NCI-H2107 treated with DMSO at 0.1 percent for 48 hours (cell line): Measurements from ENCODE around the gene ANKRD39.
A peak's percentile ranks its signal among the peaks of the same experiment; 100 is the strongest.

Source experiments
- DNase-seq: peaks from one replicate; lab custom pipeline; 2025; ENCODE audit not compliant: unreplicated experiment; lab: John Stamatoyannopoulos, UW

The ANKRD39 gene

DNA sequence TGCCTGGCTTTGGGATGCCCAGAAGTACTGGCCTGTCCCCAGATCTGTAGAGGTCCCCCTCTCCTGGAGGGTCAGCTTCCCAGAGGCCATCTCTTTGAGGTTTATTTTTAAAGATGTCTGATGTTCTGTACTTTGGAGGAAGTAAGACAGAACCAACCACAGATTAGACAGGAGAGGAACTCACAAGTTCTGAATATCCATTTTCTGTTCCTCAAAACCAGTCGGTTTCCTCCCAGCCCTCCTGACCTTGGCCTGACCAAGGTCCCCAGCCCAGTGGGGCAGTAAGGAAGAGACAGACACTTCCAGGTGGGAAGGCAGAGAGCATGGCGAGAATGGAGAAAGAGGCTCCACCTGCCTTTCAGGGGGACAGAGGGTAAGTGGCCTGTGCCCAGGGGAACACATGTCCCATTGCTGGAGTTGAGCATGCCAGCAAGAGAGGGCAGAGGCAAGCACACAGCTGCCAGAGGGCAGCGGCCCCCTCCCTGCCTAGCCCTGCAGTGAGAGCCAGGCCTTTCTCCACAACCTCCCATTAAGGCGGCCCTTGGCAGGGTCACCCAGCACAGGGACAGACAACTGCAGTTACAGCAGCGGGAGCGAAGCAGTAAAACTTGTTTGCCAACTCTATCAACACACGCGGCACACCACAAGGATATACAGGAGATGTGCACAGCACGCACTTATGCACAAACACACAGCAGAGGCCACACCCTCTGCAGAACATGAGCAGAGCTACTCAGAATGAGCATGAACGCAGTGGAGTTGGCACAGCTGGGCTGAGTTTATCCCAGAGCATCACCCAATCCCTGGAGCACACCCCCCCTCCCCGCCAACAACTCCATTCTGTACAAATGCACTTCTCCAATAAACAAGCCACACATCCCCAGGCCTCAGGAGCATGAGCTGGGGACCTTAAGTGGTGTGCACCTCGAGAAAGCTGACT is 30.5 kb upstream of the ANKRD39 start:
- DNase-seq: peak; percentile 30

DNA sequence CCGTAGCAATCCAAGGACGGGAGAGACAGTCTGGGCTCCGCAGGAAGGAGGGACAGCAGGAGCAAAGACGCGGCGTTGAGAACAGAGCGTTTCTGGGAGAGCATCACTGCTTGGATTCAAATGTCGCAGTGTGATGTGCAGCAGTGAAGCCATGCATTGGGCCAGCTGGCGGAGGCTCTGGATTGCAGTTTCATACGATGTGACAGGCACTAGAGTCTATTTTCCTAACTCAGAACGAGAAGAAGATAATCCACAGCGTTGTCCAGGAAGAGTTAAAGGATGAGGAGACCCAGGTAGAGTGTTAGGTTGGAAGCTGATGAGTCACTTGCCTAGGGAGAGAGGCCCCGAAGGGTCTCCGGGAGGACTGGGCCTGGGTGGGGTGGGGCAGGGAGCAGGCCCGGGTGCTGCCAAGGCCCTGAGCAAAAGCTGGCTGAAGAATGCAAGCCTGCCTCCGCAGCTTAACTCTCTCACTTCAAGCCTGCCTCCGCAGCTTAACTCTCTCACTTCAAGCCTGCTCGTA is 29.7 kb upstream of the ANKRD39 start:
- no peak for DNase-seq

DNA sequence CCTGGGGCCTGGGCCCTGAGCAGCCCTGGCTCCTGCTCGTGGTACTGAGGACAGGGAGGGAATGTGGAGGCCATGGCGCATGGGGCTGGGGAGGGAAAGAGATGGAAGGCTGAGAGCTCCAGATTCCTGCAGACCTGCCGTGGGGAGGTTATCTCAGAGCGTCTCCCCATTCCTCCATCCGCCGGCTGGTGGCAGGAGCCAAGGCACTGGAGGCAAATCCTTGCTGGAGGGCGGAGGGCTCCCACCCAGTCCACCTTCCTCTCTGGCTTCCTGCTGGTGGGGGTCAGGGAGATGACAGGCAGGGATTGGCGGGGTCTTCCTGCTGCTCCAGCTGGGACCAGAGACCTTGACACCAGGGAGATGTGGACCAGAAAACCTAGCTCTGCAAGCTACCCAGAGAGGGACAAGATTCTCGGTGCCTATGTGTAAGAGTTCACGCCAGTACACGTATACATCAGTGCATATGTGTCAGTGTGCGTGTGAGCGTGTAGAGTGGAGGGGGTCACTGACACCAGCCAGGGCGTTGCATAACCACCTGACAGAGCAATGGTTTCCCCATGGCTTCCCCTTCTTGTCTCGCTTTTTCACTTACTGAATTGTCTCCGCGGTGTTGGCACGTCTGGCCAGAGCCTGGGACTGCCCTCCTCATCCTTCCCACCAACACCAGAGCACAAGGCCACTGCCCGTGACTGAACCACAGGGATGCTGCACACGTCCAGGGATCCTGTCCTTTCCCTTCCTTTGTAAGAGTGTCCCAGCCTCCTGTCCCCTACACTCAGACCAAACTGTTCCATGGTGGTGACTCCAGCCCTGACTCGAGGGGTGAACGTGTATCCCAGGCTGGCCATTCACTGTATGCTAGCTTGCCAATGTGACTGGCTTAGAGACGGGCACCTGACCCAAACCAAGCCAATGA is 27.9 kb upstream of the ANKRD39 start:
- DNase-seq: no peak

DNA sequence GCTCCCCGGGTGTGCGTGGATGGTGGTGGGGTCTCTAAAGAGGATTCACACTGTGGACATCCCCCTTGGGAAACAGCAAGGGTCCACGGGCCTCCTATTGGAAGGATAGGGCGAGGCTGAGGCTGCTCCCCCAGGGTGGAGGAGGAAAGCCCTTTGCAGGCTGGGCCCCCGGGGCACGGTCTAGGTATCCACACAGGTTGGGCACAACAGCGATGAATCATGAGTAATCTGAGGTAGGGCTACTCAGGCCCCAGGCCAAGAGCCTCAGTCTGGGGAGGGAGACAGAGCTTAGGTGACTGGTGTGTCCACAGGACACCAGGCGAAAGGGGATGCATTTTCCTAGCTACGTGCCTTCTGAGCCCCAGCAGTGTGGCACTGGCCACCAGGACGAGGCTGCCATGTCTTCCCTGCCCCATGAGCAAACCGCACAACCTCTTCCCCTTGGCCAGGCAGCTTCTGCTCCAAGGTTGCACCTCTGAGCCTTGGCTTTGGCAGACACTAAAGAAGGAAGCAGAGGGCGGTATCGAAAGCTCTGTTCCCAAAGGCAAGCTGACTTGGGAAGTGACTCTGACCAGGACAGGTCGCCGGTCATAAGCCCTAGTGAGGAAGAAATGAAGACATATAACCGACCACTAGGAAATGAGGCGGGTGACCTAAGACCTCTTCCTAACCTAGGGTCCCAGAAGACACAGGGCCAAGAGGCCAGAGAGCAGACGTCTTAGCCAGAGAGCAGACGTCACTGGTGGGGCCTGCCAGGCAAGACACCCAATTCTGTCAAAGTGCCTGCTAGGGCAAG is 26.7 kb upstream of the ANKRD39 start:
- no peak for DNase-seq

DNA sequence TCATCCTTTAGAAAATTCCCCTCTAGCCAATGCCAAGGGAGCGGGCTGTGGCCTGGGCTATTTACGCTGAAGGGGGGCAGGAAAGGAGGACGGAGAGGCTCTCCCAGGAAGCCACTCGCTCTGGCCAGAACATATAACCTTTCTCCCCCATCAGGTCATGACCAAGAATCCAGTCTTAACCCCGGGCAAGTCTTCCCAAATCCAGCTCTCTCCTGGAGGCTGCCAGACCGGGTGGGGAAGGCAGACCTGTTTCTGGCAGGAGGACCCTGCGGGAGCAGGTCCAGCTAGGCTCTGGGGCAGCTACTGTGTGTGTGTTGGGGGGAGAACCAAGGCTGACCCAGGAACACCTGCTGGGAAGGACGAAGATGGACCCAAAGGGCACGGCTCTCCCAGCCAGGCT is 25.5 kb upstream of the ANKRD39 start:
- no peak for DNase-seq

DNA sequence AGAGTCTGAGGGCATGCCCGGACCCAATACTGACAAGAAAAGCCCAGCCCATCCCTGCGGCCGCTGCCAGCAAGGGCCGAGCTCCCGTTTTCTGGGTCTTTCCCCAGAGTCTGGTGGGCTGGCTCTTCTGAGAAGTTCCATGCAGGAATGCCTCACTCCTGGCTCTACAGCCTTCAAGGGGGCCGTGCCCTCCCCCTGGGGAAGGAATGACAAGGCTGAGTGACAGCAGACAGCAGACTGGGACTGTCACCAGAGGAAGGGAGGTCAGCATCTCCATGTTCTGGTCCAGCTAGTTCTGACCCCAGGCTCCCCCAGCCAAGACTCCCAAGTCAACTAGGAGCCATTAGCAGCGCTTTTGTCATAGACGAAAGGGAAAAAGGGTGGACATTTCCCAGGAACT is 25.1 kb upstream of the ANKRD39 start:
- no peak for DNase-seq

DNA sequence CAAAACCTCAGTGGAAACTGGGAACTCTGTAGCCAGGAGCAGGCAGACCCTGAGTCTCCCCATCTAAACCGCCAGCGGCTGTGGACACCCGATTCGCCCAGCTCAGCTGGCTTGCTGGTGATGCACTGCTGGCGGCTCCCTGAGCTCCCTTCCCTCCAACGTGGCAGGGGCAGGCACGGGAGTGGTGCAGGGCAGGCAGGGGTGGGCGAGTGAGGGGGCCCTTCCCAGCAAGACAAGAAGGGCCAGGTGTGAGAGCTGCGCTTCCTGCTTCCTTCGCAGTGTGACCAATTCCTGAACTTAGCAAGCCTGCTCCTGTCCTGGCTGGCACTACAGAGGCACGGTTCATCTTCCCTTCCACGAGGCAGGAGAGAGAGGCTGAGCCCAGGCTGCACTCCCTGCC is 24.4 kb upstream of the ANKRD39 start:
- no peak for DNase-seq

DNA sequence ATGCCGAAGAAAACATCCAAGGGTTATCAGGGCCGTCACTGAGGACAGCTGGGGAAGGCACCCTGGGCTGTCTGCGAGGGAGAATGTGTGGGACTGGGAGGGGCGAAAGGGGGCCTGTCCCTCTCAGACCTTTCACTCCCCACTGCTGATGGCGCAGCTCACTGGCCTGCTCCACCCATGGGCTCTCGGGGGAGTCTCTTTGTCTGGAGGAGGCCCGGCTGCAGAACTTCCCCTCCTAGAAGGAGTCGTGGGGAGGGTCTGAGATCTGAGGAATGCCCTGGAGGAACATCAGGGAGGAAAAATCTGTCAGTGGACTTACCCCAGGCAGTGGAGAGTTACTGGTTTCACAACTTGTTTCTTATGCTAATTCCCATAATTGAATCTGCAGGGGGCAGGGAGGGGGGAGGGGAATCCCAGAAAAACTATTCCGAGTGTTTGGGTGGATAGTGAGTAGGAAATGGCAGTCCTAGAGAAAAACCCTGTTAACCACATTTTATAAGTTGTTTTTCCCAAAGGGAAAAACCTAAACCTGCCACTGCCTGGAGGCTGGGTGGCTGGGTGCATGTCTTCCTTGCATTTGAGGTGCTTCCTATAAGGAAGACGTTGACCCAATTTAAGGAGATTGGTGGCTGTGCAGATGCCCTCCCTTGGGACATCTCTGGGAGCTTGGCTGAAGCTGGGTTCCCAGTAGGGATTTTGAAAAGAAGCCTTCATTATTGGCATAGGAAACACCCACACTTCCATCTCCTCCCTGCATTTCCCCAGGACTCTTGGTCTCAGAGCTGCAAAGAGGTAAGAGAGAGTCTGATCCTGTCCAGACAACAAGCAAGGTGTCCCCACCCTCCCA is 23.8 kb upstream of the ANKRD39 start:
- no peak for DNase-seq

DNA sequence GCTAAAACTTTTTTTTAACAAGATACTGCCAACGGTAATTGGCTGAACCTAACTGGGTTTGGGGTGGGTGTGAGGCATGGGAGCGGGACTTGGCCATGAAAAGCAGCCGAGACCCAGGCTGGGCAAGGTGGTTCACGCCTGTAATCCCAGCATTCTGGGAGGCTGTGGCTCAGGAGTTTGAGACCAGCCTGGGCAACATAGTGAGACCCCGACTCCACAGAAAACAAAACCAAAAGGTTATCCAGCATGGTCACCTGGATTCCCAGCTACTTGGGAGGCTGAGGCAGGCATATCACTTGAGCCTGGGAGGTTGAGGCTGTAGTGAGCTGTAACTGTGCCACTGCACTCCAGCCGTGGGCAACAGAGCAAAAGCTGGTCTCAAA is 23.1 kb upstream of the ANKRD39 start:
- DNase-seq: no peak

DNA sequence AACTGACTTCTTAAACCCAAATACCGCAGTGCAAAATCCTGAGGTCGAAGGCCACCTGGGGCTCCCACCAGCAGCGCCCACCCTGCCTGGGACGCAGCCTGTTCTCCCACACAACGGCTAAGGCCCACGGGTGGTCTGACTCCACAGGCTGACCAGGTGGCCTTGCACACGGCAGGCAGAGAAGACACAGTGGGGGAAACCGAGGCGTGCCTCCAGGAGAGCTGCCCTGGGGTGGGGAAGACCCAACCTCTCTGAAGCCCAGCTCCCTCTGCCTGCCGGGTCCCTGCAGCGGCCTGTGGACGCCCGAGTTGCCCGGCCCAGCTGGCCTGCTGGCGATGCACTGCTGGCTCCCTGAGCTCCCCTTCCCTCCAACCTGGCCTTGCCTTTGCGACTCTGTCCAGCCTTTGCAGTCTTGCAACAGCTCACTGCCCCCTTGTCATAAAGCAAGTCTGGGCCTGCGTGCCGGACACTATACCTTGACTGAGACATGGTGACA is 21.8 kb upstream of the ANKRD39 start:
- no peak for DNase-seq

DNA sequence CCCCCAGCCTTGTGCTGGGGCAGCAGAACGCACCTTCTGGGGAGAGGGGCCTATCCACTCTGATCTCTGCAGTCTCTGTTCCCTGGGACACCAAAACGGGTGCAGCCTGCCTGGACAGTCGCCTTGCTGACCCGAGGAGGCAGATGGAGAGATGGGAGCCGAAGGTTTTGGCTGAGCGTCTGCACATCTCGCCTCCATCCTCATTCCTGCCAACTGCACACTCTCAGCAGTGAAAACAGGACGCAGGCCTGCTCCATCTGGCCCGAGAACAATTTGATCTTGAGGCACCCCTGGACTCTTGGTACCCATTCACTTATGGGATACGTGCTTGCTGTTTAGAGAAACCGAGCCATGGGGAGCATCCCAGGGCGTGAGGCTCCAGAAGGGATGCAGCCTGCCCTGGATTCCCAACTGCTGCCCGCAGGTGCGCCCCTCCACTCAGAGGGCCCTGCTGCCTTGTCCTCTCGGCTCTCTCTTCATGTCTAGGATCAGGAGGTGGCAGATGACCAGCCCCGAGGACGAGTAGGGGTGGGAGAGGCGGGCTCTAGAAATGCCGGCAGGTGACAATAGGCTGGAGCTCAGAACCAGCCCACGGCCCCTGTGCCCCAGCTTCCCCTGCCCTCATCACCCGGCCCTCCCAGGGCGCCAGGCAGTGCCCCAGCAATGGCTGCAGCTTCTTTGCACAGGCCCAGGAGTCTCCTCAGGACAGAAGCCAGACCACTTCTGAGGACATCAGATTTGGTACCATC is 21.2 kb upstream of the ANKRD39 start:
- no peak for DNase-seq

DNA sequence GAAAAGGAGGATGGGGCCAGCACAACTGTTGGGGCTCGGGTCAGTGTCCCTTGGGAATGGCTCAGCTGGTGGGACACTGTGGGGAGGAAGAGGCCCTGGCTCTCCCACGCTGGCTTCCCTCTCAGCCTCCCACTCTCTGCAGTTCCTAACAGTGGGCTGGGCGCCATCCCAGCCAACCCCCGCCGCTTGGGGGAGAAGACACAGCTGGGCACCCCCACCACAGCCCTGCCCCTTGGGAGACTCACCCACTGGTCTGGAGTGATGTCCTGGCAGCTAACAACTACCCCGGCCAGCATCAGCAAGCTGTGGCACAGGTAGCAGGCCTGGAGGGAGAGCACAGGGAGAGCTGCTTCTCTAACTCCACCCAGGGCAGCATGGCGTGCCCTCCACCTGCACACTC is 20.4 kb upstream of the ANKRD39 start:
- no peak for DNase-seq

DNA sequence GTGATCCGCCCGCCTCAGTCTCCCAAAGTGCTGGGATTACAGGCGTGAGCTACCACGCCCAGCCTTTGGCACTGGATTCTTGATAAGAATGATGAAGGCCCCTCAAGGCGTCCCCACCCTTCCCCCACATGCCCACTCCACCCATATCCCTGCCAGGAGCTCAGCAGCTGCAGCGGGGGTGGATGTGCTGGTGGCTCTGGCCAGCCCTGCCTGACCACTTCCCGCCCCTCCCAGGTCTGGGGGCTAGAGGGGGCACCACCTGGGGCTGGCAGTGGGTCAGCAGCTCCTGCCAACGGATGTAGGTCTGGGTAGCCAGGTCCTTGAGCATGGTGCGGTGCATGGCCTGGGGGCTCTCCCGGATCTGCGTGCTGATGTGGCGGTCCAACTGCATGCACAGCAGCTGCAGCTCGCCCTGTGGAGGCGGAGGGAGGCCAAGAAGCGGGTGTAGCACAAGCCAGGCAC is 19.8 kb upstream of the ANKRD39 start:
- DNase-seq: no peak

DNA sequence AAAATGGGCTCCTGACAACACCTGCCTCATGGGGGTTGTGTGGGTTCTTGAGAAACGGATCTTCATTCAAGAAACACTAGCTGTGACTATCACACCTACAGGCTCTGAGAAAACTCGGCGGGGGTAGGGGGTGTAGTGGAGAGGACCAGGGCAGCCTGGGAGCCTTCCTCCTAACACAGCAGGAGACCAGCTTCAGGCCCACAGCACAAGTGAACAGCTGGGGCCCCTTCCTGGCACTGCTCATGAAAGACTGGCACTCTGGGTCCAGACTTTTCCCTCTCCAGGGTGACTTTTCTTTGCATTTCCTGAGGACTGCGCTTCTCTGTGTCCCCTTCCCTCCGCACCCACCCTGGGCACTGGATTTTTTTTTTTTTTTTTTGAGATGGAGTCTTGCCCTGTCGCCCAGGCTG is 19.2 kb upstream of the ANKRD39 start:
- no peak for DNase-seq

DNA sequence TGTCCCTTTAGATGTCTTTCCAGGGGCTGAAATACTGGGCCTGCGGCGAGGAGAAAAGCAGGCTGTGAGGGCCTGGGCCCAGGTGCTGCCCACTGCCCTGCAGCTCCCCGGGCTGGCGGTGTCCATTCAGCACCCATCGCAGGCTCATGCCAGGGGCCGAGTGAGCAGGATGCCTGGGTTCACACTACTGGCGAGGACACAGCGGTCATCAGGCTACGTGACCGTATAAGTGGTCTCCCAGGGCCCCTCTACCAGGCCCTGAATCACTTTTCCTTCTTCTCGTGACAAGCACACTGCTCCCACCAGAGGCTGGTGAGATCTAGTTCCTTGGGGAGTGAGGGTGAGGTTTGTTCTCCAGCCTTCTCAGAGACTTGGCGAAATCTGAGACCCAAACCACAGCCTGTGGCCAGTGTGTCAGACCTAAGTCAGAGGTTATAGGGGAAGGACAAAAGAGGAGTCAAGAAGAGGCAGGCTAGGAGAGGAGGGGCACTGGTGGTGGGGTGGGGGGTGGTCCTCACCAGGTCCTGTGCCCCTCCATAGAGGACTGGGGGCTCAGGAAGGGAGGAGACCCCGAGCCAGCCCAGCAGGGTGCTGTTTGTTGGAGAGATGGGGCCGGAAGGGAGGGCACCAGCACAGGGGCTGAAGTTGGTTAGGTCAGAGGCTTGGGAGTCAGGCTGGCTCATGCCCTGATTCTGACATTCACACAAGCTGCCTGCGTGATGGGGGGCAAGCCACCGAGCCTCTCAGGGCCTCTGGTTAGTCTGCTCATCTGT is 18.6 kb upstream of the ANKRD39 start:
- DNase-seq: no peak

DNA sequence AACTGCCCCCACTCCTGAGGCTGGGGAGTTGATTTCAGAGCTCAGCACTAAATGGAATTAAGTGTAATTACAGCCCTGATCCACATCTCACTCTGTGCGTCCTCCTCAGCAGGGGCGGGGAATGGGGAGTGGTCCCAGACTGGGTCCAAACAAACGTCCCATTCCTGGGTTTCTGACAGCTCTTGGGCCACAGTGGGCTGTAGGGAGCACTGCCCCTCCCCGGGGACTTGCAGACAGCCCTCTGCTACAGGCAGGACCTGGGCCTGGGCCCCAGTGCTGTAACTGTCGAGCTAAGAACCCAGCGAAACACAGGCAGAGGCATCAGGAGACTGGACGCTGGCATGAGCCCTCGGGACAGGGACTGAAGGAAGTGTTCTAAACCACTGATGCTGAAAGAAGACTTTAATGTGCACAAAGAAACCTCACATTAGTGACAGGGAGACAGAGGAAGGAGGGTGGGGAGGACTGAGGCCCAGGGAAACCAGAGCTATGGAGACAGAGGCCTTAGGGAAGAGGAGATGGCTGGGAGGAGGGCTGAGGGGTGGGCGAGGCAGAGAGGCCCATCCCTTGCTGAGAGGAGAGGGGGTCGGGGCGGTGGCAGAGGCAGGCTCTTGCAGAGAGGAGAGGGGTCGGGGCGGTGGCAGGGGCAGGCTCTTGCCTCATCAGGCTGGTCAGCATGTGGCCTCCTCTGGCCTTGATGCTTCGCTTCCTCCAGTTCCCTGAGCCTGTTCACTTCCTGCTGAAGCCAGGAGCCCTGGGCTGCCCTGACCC is 17.9 kb upstream of the ANKRD39 start:
- no peak for DNase-seq

DNA sequence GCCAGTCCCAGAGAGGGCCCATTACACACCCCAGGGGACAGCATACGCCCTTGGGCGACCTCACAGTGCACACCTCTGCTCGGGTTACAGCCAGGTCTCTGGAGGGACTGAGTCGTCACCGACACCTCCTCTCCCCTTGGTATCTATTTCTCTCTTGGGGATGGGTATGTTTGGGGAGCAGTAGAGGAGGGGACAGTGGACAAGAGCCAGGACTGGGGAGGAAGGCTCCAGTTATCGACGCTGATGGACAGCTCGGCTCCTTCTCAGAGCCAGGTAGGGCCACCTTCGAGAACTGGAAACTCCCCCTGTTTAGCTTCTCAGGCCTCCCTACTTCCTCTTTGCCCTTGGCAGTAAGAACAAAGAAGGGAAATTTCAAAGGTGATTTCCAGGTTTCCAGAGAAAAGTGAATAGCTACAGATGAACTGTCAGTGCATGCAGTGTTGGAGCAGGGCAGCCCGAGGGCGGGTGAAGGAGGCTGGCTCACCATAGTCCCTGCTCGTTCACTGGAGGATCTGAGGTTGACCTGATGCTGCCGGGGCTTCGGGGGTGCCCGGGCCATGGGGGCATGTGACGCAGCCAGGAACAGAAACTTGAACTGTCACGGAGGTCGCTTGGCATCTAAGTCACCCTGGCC is 16.5 kb upstream of the ANKRD39 start:
- DNase-seq: no peak
